Measurements from ENCODE around the gene NCKAP5.

NCKAP5 gene

GRCh38 chr2:133039531-133039930 is 528.7 kb downstream of the NCKAP5 start:
- DNase-seq (ENCODE audit: low read depth), result no peak
- H3K4me3 ChIP-seq (ENCODE audit: low read depth, low read length), result no peak overlapping the region

- H3K4me3 ChIP-seq (ENCODE audit: low read depth, low read length), result no peak overlapping the region
- no peak for DNase-seq (ENCODE audit: low read depth)
Observed at GRCh38 chr2:133026536-133027177, 541.6 kb downstream of the NCKAP5 start.

GRCh38 chr2:133025004-133025403 is 543.3 kb downstream of the NCKAP5 start:
- no peak for DNase-seq (ENCODE audit: low read depth)
- H3K4me3 ChIP-seq (ENCODE audit: low read depth, low read length), result no peak overlapping the region

GRCh38 chr2:133012847-133013734 is 555.2 kb downstream of the NCKAP5 start:
- no peak overlapping the region for H3K4me3 ChIP-seq (ENCODE audit: low read depth, low read length)
- no peak for DNase-seq (ENCODE audit: low read depth)

- no peak overlapping the region for H3K4me3 ChIP-seq (ENCODE audit: low read depth, low read length)
- no peak for DNase-seq (ENCODE audit: low read depth)
Observed at GRCh38 chr2:133004623-133005022, 563.6 kb downstream of the NCKAP5 start.

- no peak for DNase-seq (ENCODE audit: low read depth)
- H3K4me3 ChIP-seq (ENCODE audit: low read depth, low read length), result no peak overlapping the region
Observed at GRCh38 chr2:132999421-132999820, 568.8 kb downstream of the NCKAP5 start.

GRCh38 chr2:132998221-132998620 is 570.0 kb downstream of the NCKAP5 start:
- no peak for DNase-seq (ENCODE audit: low read depth)
- no peak overlapping the region for H3K4me3 ChIP-seq (ENCODE audit: low read depth, low read length)

GRCh38 chr2:132991471-132992045 is 576.7 kb downstream of the NCKAP5 start:
- no peak for DNase-seq (ENCODE audit: low read depth)
- H3K4me3 ChIP-seq (ENCODE audit: low read depth, low read length), result no peak overlapping the region

GRCh38 chr2:132984731-132985130 is 583.5 kb downstream of the NCKAP5 start:
- no peak for DNase-seq (ENCODE audit: low read depth)
- H3K4me3 ChIP-seq (ENCODE audit: low read depth, low read length), result no peak overlapping the region

GRCh38 chr2:132980304-132980703 is 588.0 kb downstream of the NCKAP5 start:
- no peak for DNase-seq (ENCODE audit: low read depth)
- no peak overlapping the region for H3K4me3 ChIP-seq (ENCODE audit: low read depth, low read length)

- no peak overlapping the region for H3K4me3 ChIP-seq (ENCODE audit: low read depth, low read length)
- DNase-seq (ENCODE audit: low read depth), result no peak
Observed at GRCh38 chr2:132979339-132980093, 588.7 kb downstream of the NCKAP5 start.

- H3K4me3 ChIP-seq (ENCODE audit: low read depth, low read length), result no peak overlapping the region
- DNase-seq (ENCODE audit: low read depth), result no peak
Observed at GRCh38 chr2:132978840-132979239, 589.4 kb downstream of the NCKAP5 start.

GRCh38 chr2:132977812-132978529 is 590.3 kb downstream of the NCKAP5 start:
- peak; percentile 14 for DNase-seq (ENCODE audit: low read depth)

GRCh38 chr2:132975193-132976105 is 592.8 kb downstream of the NCKAP5 start:
- H3K4me3 ChIP-seq (ENCODE audit: low read depth, low read length), result no peak overlapping the region
- no peak for DNase-seq (ENCODE audit: low read depth)

More at GRCh38 chr2:132977812-132978529, 590.3 kb downstream of the NCKAP5 start:
- no peak overlapping the region for H3K4me3 ChIP-seq (ENCODE audit: low read depth, low read length)

GRCh38 chr2:132974467-132975095 is 593.7 kb downstream of the NCKAP5 start:
- H3K4me3 ChIP-seq (ENCODE audit: low read depth, low read length), result no peak overlapping the region
- no peak for DNase-seq (ENCODE audit: low read depth)

- no peak overlapping the region for H3K4me3 ChIP-seq (ENCODE audit: low read depth, low read length)
- DNase-seq (ENCODE audit: low read depth), result no peak
Observed at GRCh38 chr2:132971310-132972061, 596.8 kb downstream of the NCKAP5 start.

- DNase-seq (ENCODE audit: low read depth), result no peak
- no peak overlapping the region for H3K4me3 ChIP-seq (ENCODE audit: low read depth, low read length)
Observed at GRCh38 chr2:132969371-132969985, 598.8 kb downstream of the NCKAP5 start.
